ENCODE measurements around the gene TEX52. TPM values are rescaled to one million over a fixed set of nuclear protein-coding genes. Genes with fewer than 3 reads are reported as not detected.

The TEX52 gene
- total and polyA plus RNA-seq, 2 of the 13 experiments (the other 11 are each of a cell fraction or from before 2014, with no cell fraction given): 0.05 TPM; not detected in 1

DNA sequence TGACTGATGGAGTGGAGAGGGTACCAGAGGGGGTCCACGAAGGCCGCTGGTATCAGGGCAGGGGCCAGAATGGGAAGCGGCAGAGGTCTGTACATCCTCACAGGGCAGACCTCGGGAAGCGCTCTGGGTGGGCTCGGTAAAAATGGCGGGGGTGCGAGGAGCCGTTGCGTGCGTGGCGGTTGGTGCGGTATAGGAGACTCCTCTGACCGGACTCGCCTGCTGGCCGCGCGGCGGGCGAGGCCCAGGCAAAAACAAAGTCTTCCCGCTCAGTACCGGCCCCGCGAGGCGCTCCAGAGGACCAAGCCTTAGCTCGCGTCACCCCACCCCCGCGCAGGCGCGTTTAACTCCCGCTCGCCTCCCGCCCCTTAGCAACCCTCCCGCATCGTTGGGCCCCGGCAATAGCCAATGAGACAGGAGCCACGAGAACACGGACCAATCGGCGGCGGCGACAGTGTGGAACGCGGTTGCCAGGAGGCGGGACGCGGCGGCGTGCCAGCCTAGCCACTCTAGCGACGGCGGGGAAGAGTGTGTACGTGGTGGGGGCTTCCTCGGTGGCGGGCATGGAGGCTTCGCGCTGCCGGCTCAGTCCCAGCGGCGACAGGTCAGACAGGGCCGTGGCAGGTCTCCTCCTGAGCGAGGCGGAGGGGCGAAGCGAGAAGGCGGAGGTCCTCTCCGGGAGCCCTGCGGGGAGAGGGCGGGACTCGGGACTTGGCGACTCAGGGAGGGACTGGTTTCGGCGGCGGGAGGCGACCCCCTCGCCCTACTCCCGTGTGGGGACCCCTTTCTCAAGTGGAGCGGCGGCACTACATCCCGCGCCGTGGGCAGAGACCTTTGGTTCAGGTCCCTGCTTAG, 33.8 kb upstream of the TEX52 start, which contains the start of gene TULP3 (continued):
- TF ChIP-seq, protein P1, sequence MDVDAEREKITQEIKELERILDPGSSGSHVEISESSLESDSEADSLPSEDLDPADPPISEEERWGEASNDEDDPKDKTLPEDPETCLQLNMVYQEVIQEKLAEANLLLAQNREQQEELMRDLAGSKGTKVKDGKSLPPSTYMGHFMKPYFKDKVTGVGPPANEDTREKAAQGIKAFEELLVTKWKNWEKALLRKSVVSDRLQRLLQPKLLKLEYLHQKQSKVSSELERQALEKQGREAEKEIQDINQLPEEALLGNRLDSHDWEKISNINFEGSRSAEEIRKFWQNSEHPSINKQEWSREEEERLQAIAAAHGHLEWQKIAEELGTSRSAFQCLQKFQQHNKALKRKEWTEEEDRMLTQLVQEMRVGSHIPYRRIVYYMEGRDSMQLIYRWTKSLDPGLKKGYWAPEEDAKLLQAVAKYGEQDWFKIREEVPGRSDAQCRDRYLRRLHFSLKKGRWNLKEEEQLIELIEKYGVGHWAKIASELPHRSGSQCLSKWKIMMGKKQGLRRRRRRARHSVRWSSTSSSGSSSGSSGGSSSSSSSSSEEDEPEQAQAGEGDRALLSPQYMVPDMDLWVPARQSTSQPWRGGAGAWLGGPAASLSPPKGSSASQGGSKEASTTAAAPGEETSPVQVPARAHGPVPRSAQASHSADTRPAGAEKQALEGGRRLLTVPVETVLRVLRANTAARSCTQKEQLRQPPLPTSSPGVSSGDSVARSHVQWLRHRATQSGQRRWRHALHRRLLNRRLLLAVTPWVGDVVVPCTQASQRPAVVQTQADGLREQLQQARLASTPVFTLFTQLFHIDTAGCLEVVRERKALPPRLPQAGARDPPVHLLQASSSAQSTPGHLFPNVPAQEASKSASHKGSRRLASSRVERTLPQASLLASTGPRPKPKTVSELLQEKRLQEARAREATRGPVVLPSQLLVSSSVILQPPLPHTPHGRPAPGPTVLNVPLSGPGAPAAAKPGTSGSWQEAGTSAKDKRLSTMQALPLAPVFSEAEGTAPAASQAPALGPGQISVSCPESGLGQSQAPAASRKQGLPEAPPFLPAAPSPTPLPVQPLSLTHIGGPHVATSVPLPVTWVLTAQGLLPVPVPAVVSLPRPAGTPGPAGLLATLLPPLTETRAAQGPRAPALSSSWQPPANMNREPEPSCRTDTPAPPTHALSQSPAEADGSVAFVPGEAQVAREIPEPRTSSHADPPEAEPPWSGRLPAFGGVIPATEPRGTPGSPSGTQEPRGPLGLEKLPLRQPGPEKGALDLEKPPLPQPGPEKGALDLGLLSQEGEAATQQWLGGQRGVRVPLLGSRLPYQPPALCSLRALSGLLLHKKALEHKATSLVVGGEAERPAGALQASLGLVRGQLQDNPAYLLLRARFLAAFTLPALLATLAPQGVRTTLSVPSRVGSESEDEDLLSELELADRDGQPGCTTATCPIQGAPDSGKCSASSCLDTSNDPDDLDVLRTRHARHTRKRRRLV (CRISPR knock-in tag; IDR thresholded peaks at IDR 0.05): no peak
- no peak for TF ChIP-seq ZNF557 (CRISPR knock-in tag; IDR thresholded peaks at IDR 0.05)
- peak; percentile 78 for TF ChIP-seq GABPB1 (CRISPR knock-in tag; IDR thresholded peaks at IDR 0.05)
- TF ChIP-seq PHF21A (CRISPR knock-in tag; IDR thresholded peaks at IDR 0.05): peak; percentile 28; the same call in 1 of the 2 replicates
- TF ChIP-seq ZNF660 (CRISPR knock-in tag; IDR thresholded peaks at IDR 0.05; ENCODE audit: borderline replicate concordance, low read depth): no peak
- TF ChIP-seq, protein P2, sequence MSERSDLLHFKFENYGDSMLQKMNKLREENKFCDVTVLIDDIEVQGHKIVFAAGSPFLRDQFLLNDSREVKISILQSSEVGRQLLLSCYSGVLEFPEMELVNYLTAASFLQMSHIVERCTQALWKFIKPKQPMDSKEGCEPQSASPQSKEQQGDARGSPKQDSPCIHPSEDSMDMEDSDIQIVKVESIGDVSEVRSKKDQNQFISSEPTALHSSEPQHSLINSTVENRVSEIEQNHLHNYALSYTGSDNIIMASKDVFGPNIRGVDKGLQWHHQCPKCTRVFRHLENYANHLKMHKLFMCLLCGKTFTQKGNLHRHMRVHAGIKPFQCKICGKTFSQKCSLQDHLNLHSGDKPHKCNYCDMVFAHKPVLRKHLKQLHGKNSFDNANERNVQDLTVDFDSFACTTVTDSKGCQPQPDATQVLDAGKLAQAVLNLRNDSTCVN (CRISPR knock-in tag; IDR thresholded peaks at IDR 0.05; ENCODE audit: borderline replicate concordance): 0 out of 2 replicates have a peak, but pooled peaks have one; percentile 25
- TF ChIP-seq, protein P3, sequence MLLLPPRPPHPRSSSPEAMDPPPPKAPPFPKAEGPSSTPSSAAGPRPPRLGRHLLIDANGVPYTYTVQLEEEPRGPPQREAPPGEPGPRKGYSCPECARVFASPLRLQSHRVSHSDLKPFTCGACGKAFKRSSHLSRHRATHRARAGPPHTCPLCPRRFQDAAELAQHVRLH (CRISPR knock-in tag; IDR thresholded peaks at IDR 0.05; ENCODE audit: borderline replicate concordance, low read depth): peak; percentile 91; the same call in 1 of the 2 replicates
- no peak for TF ChIP-seq ERF (CRISPR knock-in tag; IDR thresholded peaks at IDR 0.05)
- TF ChIP-seq EEA1 (CRISPR knock-in tag; IDR thresholded peaks at IDR 0.05; ENCODE audit: borderline replicate concordance): 0 out of 2 replicates have a peak, but pooled peaks have one; percentile 44
- TF ChIP-seq CHCHD3 (CRISPR knock-in tag; IDR thresholded peaks at IDR 0.05): 0 out of 2 replicates have a peak, but pooled peaks have one; percentile 77
- TF ChIP-seq, protein P4, sequence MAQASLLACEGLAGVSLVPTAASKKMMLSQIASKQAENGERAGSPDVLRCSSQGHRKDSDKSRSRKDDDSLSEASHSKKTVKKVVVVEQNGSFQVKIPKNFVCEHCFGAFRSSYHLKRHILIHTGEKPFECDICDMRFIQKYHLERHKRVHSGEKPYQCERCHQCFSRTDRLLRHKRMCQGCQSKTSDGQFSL (CRISPR knock-in tag; IDR thresholded peaks at IDR 0.05): no peak
- no peak for TF ChIP-seq ZNF781 (CRISPR knock-in tag; IDR thresholded peaks at IDR 0.05; ENCODE audit: borderline replicate concordance, not compliant biosample characterization)
- TF ChIP-seq SATB2 (CRISPR knock-in tag; IDR thresholded peaks at IDR 0.05): 0 out of 2 replicates have a peak, but pooled peaks have one; percentile 37
- no peak for TF ChIP-seq ZFAT (CRISPR knock-in tag; conservative IDR thresholded peaks at IDR 0.05)
- no peak for TF ChIP-seq JUN (CRISPR knock-in tag; IDR thresholded peaks at IDR 0.05)
- TF ChIP-seq, protein P5, sequence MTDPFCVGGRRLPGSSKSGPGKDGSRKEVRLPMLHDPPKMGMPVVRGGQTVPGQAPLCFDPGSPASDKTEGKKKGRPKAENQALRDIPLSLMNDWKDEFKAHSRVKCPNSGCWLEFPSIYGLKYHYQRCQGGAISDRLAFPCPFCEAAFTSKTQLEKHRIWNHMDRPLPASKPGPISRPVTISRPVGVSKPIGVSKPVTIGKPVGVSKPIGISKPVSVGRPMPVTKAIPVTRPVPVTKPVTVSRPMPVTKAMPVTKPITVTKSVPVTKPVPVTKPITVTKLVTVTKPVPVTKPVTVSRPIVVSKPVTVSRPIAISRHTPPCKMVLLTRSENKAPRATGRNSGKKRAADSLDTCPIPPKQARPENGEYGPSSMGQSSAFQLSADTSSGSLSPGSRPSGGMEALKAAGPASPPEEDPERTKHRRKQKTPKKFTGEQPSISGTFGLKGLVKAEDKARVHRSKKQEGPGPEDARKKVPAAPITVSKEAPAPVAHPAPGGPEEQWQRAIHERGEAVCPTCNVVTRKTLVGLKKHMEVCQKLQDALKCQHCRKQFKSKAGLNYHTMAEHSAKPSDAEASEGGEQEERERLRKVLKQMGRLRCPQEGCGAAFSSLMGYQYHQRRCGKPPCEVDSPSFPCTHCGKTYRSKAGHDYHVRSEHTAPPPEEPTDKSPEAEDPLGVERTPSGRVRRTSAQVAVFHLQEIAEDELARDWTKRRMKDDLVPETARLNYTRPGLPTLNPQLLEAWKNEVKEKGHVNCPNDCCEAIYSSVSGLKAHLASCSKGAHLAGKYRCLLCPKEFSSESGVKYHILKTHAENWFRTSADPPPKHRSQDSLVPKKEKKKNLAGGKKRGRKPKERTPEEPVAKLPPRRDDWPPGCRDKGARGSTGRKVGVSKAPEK (CRISPR knock-in tag; IDR thresholded peaks at IDR 0.05; ENCODE audit: borderline replicate concordance): no peak

Measured in HepG2 (cell line).